Esophagus muscularis mucosa (tissue), 4 donors: ENCODE results near the gene FOXD4.
"Not testable (repeated sequence)": the region's sequence is repeated elsewhere in the genome, so short reads cannot be mapped to it uniquely, and the experiment has no call there.

ENCODE experiments used
- CTCF ChIP-seq, 3 experiments: fragments of 200-600 bp in 2 of 3; fragments of 450-650 bp in 1 of 3; sonication (generic) in 2 of 3; IDR thresholded peaks; one replicate each; pipeline ENCODE4 v1.5.1; 2017 to 2019; ENCODE audit warnings: antibody characterized with exemption in 3 of 3, mild to moderate bottlenecking in 2 of 3, moderate library complexity in 1 of 3
- EP300 ChIP-seq: sonication (generic); formaldehyde crosslinking; IDR thresholded peaks from one replicate; pipeline ENCODE4 v1.6.1; 2017; ENCODE audit warnings: antibody characterized with exemption
- POLR2A ChIP-seq: fragments of 450-650 bp; IDR thresholded peaks from one replicate; pipeline ENCODE4 v1.6.1; 2017; ENCODE audit warnings: antibody characterized with exemption, moderate library complexity, mild to moderate bottlenecking, low read depth
- POLR2AphosphoS5 ChIP-seq, 2 donors: sonication (generic); formaldehyde crosslinking; IDR thresholded peaks; one replicate each; pipeline ENCODE4 v1.6.1; 2017; ENCODE audit warnings: antibody characterized with exemption in 2 of 2

- TF ChIP-seq CTCF (IDR thresholded peaks at IDR 0.05); POLR2AphosphoS5 (IDR thresholded peaks at IDR 0.05); POLR2A; EP300: not testable (repeated sequence)
These were observed 30.4 kb downstream of the FOXD4 start for GRCh38 chr9:87860-88259.
